Activated CD8-positive, alpha-beta memory T cell treated with anti-CD3 and anti-CD28 coated beads, Interleukin-2, amount 50 U/mL, for 24 hours (primary cell): ENCODE measurements around the gene OVOL1.
"Not testable (repeated sequence)": the region's sequence is repeated elsewhere in the genome, so short reads cannot be mapped to it uniquely, and the experiment has no call there.

Source experiments
- DNase-seq: peaks from one replicate; pipeline ENCODE4 v3.0.0-alpha.2; 2020; ENCODE audit errors: extremely low read depth

The OVOL1 gene

DNA sequence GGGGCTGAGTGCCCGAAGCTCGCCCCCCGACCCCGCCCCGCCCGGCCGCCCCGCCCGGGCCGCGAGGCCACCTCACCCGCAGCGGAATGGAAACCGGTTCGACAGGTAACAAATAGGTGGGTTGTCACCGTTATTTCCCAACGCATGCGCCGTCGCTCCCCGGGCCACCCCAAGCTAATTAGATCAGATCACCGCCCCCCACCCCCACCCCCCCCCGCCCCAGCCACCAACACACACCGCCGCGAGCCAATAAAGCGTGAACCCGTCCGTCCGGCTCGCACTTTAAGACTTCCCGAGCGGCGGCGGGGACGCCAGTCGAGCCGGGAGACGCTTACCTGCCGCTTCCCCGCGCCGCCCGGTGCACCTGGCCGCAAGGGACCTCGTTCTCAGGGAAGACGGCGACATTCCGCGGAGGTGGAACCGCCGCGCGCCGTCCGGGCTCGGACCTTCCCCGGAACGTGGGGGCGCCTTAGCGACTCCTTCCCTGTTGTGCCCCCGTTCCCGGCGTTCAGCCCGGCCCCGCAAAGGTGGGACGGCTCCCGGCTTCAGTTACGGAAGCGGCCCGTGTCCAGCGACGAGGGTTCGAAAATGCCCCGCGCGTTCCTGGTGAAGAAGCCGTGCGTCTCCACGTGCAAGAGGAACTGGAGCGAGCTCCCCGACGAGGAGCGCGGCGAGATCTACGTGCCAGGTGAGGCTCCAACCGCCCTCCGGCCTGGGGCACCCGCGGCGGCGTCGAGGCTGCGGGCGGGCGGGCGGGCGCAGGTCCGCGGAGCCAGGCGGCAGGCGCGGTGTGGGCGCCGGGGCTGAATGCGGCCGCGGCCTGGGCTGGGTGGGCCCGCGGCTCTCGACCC lies at the start of gene OVOL1:
OVOL1 (plus strand) TSS at position 278 of the 851 bp plus-strand sequence; CDS start at position 589, 311 bp downstream.
- DNase-seq = no peak

DNA sequence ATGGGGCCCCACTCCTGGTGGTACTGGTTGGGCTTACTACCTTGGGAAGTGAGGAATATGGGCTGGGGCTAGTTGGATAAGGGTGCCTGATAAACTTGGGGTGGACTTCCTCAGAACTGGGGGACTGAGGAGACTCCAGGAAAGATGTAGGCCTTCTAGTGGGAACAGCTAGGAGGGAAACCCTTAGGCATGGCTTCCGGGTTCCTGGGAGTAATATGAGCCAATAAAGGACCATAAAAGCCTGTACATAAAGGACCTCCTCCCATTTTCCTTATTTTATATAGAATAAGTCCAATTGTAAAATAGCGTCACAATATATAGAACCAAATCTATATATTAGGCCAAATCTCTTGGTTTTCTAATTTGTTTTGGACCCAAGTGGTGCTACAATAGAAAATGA lies 47.8 kb upstream of the OVOL1 start:
- DNase-seq = no peak

DNA sequence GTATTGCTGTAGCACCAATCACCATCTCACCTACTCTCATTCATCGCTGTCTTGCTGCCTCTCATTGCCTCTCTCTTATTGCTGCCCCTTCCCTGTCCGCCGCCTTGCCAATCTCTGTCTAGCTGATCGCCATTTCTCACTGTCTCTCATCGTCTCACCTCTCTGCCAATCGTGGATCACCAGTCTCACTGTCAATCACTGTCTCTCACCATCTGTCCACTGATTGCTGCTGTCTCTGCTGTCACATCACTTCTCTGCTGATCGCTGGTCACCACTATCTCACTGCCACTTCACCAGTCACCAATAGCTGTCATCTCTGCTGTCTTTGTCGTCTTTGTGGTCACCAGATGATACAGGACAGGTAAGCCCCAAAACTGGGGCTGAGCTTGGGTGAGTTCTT lies 45.7 kb upstream of the OVOL1 start:
- no peak for DNase-seq

DNA sequence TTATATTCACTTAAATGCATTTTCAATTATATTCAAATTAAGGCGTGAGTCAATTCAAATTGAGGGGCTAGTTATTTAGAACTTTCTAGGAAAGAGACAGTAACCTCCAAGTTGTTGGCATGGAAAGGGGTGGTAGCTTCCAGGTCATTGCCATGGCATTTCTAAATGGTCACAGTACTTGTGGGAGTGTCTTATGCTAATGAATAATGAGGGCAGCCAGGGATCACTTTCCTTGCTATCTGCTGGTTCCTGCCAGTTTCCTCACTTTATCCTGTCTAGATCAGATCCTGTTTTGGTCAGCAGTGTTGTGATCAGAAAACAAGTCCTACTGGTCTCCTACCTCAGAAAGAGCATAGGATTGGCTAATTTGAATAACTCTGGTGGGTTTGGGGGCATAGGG lies 44.5 kb upstream of the OVOL1 start:
- DNase-seq = no peak

DNA sequence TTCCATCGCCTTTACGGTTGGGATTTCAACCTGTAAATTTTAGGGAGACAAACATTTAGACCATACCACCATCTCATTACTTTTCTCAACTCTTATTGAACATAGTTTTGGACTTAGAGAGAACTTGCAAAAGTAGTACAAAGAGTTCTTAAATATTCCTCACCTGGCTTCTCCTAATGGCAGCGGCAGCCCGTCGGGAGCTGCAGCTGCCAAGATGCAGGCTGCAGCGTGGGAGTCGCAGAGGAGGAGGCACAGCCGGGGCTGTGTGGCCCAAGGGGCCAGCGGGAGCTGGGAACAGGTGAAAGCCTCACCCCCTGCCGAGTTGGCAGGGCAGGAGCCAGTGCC lies 43.2 kb upstream of the OVOL1 start:
- no peak for DNase-seq

DNA sequence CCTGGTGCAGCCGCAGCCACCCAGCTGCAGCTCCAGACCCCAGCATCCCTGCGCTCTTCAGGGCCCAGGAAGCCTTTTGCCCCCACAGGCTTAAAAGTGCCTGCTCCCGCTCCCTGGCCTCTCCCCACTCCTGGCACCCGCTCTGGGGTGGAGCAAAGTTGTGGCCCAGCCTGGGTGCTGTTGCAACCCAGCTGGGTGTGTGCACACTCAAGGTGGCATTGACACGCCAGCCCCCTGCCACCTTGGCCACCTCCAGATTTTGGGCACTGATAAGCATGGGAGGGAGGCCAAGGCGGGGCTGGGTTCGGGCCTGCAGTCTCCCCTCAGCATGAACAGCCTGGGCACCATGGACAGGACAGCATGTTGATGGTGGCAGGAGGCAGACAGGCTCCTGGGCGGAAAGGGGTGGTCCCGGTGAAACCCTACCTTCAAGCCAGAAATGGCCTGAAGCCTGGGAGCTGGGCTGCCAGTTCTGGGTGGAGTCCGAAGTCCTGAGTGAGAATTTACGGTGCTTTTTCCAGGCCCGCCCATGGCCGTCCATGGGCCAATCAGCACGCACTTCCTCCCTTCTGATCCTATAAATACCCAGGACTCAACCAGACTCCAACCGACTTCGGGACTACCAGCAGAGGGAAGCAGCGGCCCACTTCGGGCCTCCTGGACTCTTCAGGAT lies 42.7 kb upstream of the OVOL1 start:
- DNase-seq = no peak

DNA sequence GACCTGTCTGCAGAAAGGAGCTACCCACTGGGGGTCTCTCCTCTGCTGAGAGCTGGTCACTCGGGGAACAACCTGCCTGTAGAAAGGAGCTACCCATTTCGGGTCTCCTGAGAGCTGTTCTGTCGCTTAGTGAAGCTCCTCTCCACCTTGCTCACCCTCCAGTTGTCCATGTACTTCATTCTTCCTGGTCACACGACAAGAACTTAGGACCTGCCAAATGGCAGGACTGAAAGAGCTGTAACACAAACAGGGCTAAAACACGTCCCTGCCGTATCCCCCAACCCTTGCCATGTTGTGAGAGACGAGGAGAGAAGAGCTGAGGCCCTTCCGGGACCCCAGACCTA lies 42.2 kb upstream of the OVOL1 start:
- no peak for DNase-seq

DNA sequence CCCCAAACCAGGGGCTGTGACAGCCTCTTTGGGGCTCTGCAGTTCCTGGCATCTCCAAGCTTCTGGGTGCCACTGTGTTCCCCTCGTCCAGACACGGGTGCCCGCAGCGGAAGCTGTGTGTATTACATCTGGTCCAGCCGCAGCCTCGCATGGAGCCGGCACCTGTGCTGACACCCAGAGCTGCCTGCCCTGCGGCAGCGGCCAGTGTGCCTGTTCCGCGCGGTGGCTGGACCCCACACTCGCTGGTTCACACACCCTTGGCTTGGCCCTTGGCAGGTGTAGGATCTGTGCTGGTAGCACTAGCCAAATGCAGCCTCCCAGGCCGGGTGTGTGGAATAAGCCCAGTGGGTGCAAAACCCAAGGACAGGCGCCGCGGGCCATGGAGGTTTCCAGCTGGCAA lies 41.8 kb upstream of the OVOL1 start:
- DNase-seq = no peak

DNA sequence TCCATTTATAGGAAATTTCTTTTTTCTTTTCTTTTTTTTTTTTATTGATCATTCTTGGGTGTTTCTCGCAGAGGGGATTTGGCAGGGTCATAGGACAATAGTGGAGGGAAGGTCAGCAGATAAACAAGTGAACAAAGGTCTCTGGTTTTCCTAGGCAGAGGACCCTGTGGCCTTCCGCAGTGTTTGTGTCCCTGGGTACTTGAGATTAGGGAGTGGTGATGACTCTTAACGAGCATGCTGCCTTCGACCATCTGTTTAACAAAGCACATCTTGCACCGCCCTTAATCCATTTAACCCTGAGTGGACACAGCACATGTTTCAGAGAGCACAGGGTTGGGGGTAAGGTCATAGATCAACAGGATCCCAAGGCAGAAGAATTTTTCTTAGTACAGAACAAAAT lies 24.7 kb upstream of the OVOL1 start:
- DNase-seq = not testable (repeated sequence)

DNA sequence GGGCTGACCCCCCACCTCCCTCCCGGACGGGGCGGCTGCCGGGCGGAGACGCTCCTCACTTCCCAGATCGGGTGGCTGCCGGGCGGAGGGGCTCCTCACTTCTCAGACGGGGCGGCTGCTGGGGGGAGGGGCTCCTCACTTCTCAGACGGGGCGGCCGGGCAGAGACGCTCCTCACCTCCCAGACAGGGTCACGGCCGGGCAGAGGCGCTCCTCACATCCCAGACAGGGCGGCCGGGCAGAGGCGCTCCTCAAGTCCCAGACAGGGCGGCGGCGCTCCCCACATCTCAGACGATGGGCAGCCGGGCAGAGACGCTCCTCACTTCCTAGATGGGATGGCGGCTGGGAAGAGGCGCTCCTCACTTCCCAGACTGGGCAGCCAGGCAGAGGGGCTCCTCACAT lies 24.0 kb upstream of the OVOL1 start:
- not testable (repeated sequence) for DNase-seq

DNA sequence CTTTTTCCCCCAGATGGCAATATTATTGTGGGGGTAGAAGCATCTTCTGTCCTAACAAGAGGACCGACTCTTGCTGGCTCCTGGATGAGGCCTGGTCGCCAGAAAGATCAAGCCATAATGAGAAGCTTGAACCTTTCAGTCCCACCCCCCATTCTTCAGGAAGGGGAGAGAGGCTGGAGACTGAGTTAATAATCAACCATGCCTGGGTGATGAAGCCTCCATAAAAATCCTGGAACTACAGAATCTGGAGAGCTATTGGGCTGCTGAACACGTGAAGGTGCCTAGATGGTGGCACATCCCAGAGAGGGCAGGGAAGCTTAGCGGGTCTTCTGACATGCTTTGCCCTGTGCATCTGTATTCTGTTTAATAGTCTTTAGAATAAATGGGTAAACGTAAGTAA lies 22.4 kb upstream of the OVOL1 start:
- no peak for DNase-seq

DNA sequence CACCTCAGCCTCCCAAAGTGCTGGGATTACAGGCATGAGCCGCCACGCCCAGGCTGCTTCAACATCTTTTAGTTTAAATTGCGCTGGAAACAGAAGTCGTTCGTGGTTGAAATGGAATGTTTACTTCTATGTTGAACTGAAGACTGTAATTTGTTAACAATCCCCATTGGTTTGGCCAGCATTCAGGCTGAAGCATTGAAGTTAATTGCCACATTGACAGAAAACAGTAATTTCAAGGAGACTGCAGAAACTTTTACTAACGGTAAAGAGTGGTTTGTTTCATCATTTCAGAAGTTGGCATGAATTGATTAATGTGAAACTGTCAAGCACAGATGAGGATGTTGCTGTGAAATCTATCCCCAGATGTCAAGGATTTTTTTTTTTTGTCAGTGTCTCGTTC lies 20.3 kb upstream of the OVOL1 start:
- no peak for DNase-seq

DNA sequence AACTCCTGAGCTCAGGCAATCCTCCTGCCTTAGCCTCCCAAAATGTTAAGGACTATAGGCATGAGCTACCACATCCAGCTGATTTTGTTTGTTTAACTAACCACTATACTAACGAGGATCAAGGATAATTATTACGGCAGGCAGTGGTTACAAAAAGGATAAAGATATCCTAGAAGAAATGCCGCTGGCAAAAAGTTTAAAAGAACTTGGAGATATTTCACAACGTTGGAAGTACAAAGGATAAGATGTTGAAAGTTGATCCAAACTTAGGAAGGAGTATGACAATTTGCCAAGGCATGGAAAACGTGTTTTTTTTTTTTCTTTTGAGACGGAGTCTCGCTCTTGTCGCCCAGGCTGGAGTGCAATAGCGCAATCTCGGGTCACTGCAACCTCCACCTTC lies 19.5 kb upstream of the OVOL1 start:
- DNase-seq = no peak

DNA sequence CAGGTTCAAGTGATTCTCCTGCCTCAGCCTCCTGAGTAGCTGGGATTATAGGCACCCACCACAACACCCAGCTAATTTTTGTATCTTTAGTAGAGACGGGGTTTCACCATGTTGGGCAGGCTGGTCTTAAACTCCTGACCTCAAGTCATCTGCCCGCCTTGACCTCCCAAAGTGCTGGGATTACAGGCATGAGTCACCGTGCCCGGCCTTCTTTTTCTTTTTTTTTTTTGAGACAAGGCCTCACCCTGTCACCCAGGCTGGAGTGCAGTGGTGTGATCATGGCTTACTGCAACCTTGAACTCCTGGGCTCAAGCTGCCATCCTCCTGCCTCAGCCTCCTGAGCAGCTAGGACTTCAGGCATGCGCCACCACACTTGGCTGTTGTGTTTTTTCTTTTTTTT lies 19.1 kb upstream of the OVOL1 start:
- DNase-seq = not testable (repeated sequence)

DNA sequence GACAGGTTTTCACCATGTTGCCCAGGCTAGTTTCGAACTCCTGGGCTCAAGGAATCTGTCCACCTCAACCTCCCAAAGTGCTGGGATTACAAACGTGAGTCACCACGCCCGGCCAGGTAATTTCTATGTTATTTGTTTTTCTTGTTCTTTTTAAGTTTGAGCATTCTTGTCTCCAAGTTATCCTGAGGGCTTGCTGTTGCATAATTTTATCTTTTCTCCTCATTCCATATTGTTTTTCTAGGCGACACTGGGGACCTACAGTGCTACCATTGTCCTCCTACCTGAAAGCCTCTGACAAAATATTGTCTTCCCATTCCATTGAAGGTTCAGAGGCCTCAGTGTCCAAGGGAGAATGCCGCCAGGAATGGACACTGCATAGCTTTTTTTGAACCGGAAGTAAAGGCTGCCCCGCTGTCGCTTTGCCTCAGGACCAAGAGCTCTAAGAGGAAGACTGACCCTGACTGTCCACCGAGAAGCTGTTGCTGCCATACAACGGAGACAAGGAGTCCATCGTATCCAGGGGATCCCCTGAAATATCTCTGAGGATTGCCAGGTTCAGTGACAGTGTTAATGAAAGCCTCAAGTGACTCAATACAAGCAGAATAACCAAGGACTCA lies 15.8 kb upstream of the OVOL1 start:
- DNase-seq = no peak

DNA sequence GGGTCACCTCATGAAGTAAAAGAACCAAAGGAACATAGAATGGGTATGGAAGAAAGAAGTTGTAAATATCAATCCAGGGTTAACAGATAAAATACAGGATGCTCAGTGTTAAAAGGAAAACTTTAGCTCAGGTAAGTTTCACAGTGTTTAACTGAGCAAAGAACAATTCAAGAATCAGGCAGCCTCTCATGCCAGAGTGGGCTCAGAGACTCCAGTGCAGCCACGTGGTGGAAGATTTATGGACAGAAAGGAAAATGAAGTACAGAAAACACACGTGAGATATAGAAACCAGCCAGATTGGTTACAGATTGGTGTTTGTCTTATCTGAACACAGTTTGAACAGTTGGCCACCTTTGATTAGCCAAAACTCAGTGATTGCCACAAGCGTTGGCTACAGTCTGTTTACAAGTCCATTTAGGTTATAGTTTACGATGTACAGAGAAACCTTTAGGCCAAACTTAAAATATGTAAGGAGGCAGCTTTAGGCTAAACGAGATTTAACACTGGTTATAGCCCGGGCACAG lies 15.2 kb upstream of the OVOL1 start:
- no peak for DNase-seq

DNA sequence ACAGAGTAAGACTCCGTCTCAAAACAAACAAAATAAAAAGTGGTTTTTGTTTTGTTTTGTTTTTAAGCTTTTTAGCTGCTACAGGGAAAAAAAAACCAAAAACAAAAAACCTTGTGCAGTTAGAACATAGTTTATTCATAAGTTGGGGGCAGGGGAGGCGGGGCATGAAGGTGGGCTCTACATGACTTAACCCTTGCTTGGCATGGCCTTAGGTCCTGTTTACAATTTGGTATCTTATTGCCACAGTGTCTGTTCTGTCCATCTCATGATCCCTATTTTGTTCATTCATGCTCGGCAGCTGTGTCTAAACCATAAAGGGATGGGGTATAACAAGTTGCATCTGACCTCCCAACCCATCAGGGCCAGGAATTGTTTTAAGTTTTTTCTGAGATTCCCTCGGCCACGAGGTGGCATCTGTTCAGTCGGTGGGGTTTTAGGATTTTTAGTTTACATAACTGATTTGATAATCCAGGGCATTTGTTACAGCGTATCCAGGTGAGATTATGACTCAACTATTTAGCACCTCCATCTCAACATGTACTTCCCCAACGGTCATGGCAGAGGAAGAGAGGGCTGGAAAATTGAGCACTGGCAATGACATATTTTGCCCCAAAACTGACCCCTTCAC lies 13.0 kb upstream of the OVOL1 start:
- no peak for DNase-seq

DNA sequence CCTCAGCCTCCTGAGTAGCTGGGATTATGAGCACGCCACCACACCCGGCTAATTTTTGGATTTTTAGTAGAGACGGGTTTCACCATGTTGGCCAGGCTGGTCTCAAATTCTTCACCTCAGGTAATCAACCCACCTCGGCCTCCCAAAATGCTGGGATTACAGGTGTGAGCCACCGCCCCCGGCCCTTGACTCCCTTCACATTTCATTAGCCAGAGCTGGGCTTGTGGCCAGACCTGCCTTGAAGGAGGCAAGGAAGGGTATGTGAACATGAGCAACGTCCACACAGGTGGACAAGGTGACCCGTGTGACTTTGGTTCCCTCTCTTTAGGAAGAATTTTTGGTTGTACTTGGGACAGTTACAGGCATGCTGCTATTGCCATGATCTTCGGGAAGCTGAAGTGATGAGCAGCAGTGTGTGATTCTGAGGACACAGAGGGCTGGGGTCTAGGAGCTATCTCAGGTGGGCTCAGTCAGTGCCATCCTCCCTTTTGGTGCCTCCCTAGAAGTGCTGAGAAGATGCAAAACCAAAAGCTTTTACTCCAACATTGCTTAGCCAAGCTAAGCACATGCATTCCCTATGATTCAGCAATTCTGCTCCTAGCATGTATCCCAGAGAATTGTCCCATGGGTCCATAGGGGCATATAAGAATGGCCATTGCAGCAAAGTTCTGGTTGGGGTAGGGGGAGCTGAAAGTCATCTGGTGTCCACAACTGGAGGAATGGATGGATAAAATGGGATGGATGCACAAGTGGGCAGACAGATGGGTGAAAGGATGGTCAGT lies 12.1 kb upstream of the OVOL1 start:
- no peak for DNase-seq

DNA sequence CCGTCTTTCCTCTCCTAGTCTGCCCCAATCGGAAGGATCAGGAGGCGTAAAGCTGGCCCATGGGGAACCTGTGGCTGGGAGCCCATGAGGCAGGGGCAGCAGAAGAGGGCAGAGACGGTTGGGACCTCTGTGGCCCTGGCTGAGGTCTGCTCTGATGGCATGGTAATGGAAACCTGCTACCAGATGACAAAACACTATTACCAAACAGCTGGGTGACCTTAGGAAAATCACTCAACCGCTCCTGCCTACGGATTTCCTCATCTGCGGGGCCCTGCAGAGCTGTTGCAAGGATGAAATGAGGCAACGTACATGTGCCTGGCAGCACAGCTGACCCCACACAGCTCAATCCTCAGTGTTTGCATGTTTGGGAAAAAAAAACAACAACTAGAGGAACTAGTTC lies 10.7 kb upstream of the OVOL1 start:
- no peak for DNase-seq

DNA sequence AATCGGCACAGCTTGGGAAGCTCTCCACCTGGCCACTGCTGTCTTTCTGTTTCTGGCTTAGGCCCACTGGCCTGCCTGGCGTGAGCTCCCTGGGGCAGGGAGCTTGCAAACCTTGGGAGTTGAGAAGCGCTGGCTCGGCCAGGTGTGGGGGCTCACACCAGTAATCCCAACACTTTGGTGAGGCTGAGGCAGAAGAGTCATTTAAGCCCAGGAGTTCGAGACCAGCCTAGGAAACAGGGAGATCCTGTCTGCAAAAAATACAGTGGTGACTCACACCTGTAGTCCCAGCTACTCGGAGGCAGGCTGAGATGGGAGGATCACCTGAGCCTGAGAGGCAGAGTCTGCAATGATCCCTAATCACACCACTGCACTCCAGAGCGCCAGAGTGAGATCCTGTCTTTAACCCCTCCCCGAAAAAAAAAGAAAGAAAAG lies 10.1 kb upstream of the OVOL1 start:
- DNase-seq = no peak

DNA sequence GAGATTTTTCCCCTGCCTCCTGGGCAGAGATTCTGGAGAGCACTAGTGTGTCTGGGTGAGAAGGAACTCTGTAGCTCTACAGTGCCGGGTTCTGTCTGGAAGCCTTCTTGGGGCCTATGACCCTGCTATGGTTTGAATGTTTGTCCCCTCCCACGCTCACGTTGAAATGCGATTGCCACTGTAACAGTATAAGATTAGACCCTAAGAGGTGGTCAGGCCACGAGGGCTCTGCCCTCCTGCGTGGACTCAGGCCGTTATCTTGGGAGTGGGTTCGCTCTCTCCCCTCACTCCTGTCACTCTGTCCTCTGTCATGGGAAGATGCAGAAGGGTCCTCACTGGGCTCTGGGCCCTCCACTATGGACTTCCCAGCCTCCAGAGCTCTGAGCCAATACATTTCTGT lies 9.6 kb upstream of the OVOL1 start:
- DNase-seq = no peak
